ENCODE results near the gene PDE11A. TPM values are rescaled to one million over a fixed set of nuclear protein-coding genes. Genes with fewer than 3 reads are reported as not detected.
"Not testable (repeated sequence)": the region's sequence is repeated elsewhere in the genome, so short reads cannot be mapped to it uniquely, and the experiment has no call there.

PDE11A gene
- total RNA-seq, 1 donor from 2014 or later = 2.0 TPM

GRCh38 chr2:178066324-178066723, 6.3 kb downstream of the PDE11A start:
- Mint-ChIP-seq H3K27me3 (peaks cover 31% of the 10 kb centered on the region), H3K4me1 (ENCODE audit: unreplicated experiment) (no peaks in the 10 kb centered on the region), H3K36me3 (no peaks in the 10 kb centered on the region), H3K9me3 (no peaks in the 10 kb centered on the region), H3K4me3 (no peak overlapping the region), H3K27ac (no peak overlapping the region)
- no peak for DNase-seq (ENCODE audit: extremely low spot score, unreplicated experiment)
- TF ChIP-seq CTCF (conservative IDR thresholded peaks at IDR 0.05) = no peak

DNA sequence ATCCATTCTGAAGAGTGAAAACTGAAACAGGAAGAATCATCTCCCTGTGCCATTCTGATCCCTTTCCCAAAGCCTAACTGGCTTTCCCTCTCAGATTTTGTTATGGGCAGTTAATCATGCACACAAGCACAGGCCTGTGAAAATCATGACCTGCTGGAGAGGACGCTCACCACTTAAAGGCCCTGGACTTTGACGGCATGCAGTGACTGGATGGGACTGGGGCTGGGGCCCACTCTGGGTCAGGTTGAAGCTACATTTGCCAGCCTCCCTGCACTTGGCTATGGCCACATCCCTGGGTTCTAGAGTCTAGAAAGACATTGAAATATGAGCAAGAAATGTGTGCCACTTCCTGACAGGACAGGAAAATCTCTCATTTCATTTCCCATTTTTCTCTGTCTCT, 12.9 kb downstream of the PDE11A start:
- no peak for TF ChIP-seq CTCF (conservative IDR thresholded peaks at IDR 0.05)
- Mint-ChIP-seq H3K27me3 (peaks cover 4% of the 10 kb centered on the region), H3K9me3 (no peaks in the 10 kb centered on the region), H3K4me1 (ENCODE audit: unreplicated experiment) (no peaks in the 10 kb centered on the region), H3K4me3 (no peak overlapping the region), H3K27ac (no peak overlapping the region), H3K36me3 (no peaks in the 10 kb centered on the region)
- no peak for DNase-seq (ENCODE audit: extremely low spot score, unreplicated experiment)

- H3K4me3 Mint-ChIP-seq = no peak overlapping the region
- no peak for DNase-seq (ENCODE audit: extremely low spot score, unreplicated experiment)
- no peaks in the 10 kb centered on the region for H3K9me3 Mint-ChIP-seq
- peaks cover 4% of the 10 kb centered on the region for H3K27me3 Mint-ChIP-seq
- H3K36me3 Mint-ChIP-seq = no peaks in the 10 kb centered on the region
- no peak for TF ChIP-seq CTCF (conservative IDR thresholded peaks at IDR 0.05)
- no peak overlapping the region for H3K27ac Mint-ChIP-seq
- no peaks in the 10 kb centered on the region for H3K4me1 Mint-ChIP-seq (ENCODE audit: unreplicated experiment)
Observed at GRCh38 chr2:178059111-178059510, 13.5 kb downstream of the PDE11A start.

DNA sequence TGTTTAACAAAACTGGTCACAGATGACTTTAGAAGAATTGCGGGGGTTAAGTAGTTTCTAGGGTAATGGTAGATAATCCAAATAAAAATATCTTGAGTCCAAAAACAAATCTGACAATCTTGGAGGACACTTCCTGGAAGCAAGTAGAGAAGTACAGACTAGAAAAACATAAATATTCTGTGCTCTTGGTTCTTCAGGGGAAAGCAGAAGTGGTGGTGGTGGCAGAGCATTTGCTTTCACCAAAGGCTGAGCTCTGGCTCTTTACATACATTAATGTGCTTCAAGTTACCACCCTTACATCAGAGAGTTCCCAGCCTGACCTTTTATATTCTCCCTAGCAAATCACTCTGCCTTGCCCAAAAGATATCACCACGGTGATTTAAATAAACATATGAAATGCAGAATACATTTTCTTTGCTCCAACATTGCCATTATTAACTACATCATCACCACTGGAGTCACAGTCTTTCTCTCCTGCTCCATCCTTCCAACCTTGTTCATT, 15.3 kb downstream of the PDE11A start:
- H3K27ac Mint-ChIP-seq = no peak overlapping the region
- H3K4me1 Mint-ChIP-seq (ENCODE audit: unreplicated experiment) = no peaks in the 10 kb centered on the region
- no peak for DNase-seq (ENCODE audit: extremely low spot score, unreplicated experiment)
- H3K4me3 Mint-ChIP-seq = no peak overlapping the region
- TF ChIP-seq CTCF (conservative IDR thresholded peaks at IDR 0.05) = no peak
- H3K36me3 Mint-ChIP-seq = no peaks in the 10 kb centered on the region
- H3K9me3 Mint-ChIP-seq = no peaks in the 10 kb centered on the region
- H3K27me3 Mint-ChIP-seq = peaks cover 15% of the 10 kb centered on the region

GRCh38 chr2:178056345-178056744, 16.2 kb downstream of the PDE11A start:
- Mint-ChIP-seq H3K36me3 (no peaks in the 10 kb centered on the region), H3K27me3 (peaks cover 14% of the 10 kb centered on the region), H3K4me1 (ENCODE audit: unreplicated experiment) (no peaks in the 10 kb centered on the region), H3K27ac (no peak overlapping the region), H3K4me3 (no peak overlapping the region), H3K9me3 (no peaks in the 10 kb centered on the region)
- no peak for DNase-seq (ENCODE audit: extremely low spot score, unreplicated experiment)
- TF ChIP-seq CTCF (conservative IDR thresholded peaks at IDR 0.05) = no peak

- H3K9me3 Mint-ChIP-seq; DNase-seq (ENCODE audit: extremely low spot score, unreplicated experiment); H3K36me3 Mint-ChIP-seq; H3K27ac Mint-ChIP-seq; H3K4me3 Mint-ChIP-seq; H3K4me1 Mint-ChIP-seq (ENCODE audit: unreplicated experiment): not testable (repeated sequence)
- peaks cover 17% of the 10 kb centered on the region for H3K27me3 Mint-ChIP-seq
Observed at GRCh38 chr2:178051257-178051656, 21.3 kb downstream of the PDE11A start.

All from type B pancreatic cell (in vitro differentiated cells).